ENCODE data around the gene GALNT14.

GALNT14 gene

DNA sequence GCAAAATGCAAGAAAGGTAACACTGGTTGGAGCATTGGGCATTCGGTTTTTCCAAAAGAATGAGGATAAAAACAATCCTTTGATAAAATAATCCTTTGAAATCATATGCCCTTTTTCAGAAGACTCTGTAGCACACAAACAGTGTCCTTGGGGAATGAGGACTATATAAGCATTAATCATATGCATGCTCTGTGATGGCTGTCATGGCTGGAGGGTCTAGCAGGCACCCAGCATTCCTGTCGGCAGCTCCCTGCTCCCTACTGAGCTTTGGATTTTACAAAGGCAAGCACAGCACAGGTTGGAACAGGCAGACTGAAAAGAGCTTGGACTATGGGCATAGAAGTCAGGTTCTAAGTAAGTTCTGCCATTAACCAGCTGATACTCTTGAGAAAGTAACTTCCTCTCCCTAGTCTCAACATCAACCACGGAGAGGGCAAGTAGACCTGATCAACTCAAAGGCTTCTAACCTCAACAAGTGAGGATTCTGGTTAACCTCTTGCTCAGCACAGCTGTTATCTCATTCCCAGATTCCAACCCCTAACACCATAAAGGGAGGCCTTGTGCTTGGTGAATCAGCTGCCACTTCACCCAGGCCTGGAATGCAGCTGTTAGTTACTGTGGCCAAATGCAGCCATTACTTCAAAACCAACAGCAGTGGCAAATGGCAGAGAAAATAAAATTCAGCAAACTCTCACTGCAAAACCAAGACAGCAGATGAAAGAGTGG, 29.5 kb downstream of the GALNT14 start:
- H3K9ac ChIP-seq (ENCODE audit: low read depth, low read length) = no peak overlapping the region
- H3K9me3 ChIP-seq (ENCODE audit: control insufficient read depth, insufficient read depth, low read length) = no peaks in the 10 kb centered on the region
- no peaks in the 10 kb centered on the region for H3K36me3 ChIP-seq (ENCODE audit: control insufficient read depth, insufficient read depth, low read length)
- H3K4me1 ChIP-seq (ENCODE audit: control insufficient read depth, insufficient read depth, low read length) = no peaks in the 10 kb centered on the region
- H3K27me3 ChIP-seq (ENCODE audit: control insufficient read depth, insufficient read depth, low read length) = no peaks in the 10 kb centered on the region
- H3K4me3 ChIP-seq (ENCODE audit: low read depth, low read length) = no peak overlapping the region

DNA sequence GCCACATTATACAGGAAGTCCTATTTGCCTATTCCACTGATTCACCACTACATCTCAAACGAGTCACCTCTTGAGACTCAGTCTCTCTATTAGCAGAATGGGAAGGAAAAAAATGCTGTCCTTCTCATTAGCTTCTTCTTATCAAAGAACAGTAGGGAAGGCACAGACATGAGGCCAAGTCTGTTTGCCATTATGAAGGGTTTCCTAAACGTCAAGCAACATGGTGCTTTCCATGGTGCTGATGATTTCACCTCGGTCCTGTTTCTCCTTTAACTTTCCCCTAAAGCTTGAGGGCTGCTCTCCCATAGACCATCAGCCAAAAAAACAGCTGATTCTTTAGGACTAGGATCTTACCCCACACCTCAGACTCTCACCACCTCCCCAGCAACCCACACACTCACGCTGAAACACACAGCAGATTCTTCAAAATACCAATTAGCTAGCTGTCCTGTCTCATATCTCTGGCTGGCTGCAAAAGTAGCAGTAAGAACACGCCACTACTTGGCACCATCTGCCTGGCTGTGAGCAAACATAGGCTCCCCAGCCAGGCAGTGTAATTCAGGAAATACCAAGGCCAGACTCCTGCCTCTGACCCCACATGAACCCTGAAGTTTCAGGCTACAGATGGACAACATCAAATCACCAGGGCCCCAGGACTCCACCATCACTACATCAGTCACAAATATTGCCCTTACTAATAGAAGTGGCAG, 30.5 kb downstream of the GALNT14 start:
- Histone ChIP-seq H3K27me3 (ENCODE audit: control insufficient read depth, insufficient read depth, low read length) (no peaks in the 10 kb centered on the region), H3K9ac (ENCODE audit: low read depth, low read length) (no peak overlapping the region), H3K4me3 (ENCODE audit: low read depth, low read length) (no peak overlapping the region), H3K9me3 (ENCODE audit: control insufficient read depth, insufficient read depth, low read length) (no peaks in the 10 kb centered on the region), H3K36me3 (ENCODE audit: control insufficient read depth, insufficient read depth, low read length) (no peaks in the 10 kb centered on the region), H3K4me1 (ENCODE audit: control insufficient read depth, insufficient read depth, low read length) (no peaks in the 10 kb centered on the region)

DNA sequence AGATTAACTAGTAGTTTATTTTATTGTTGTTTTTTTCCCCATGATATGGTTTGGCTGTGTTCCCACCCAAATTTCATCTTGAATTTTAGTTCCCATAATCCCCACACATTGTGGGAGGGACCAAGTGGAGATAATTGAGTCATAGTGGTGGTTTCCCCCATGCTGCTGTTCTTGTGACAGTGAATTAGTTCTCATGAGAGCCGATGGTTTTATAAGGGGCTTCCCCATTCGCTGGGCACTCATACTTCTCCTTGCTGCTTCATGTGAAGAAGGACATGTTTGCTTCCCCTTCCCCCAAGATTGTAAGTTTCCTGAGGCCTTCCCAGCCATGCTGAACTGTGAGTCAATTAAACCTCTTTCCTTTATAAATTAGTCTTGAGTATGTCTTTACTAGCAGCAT, 36.5 kb downstream of the GALNT14 start:
- H3K9me3 ChIP-seq (ENCODE audit: control insufficient read depth, insufficient read depth, low read length) = no peaks in the 10 kb centered on the region
- no peak overlapping the region for H3K4me3 ChIP-seq (ENCODE audit: low read depth, low read length)
- H3K9ac ChIP-seq (ENCODE audit: low read depth, low read length) = no peak overlapping the region
- no peaks in the 10 kb centered on the region for H3K36me3 ChIP-seq (ENCODE audit: control insufficient read depth, insufficient read depth, low read length)
- H3K4me1 ChIP-seq (ENCODE audit: control insufficient read depth, insufficient read depth, low read length) = no peaks in the 10 kb centered on the region
- H3K27me3 ChIP-seq (ENCODE audit: control insufficient read depth, insufficient read depth, low read length) = no peaks in the 10 kb centered on the region

DNA sequence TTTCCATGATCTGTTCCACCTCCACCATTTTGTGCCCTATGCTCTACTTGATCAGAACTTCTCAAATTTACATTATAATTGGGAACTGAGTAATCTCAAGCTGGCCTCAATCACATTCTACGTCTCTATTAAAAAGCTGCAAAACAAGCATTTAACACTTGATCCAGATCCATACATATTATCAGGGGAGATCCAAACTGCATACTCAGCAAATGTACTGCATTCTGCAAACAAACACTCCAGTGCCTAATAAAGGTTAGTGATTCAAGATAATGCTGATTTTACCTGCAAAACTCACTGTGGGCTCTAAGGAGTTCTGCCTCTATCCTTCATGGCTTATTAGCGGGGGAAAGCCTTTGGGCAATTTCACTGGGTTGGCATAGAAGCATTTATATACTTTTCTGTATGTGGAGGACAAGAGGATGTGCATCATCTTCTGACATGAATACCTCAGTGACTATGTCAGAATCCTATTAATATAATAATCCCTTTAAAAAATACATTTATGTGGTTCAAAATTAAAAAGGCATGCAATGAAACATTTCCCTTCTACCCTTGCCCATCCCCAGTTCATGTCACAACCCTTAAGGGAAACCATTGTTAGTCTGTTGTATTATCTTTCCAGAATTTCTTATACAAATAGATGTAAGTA, 40.2 kb downstream of the GALNT14 start:
- no peaks in the 10 kb centered on the region for H3K27me3 ChIP-seq (ENCODE audit: control insufficient read depth, insufficient read depth, low read length)
- H3K36me3 ChIP-seq (ENCODE audit: control insufficient read depth, insufficient read depth, low read length) = no peaks in the 10 kb centered on the region

DNA sequence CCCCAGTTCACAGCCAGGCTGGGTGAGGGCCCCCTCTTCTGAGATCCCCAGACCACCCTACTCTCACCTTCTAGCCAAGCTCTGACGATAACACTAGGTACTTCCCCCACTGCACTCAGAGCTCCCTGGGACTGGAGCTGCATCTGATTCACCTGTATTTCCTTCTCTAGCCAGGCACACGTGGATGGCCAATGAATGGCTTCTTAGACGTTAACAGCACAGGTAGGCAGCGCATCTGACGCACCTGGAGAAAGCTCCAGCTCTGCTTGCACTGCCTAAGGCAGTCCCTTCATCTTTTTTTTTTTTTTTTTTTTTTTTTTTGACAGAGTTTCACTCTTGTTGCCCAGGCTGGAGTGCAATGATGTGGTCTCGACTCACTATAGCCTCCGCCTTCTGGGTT, 48.1 kb downstream of the GALNT14 start:
- no peaks in the 10 kb centered on the region for H3K4me1 ChIP-seq (ENCODE audit: control insufficient read depth, insufficient read depth, low read length)
- no peaks in the 10 kb centered on the region for H3K36me3 ChIP-seq (ENCODE audit: control insufficient read depth, insufficient read depth, low read length)
- H3K27me3 ChIP-seq (ENCODE audit: control insufficient read depth, insufficient read depth, low read length) = no peaks in the 10 kb centered on the region
- no peak overlapping the region for H3K4me3 ChIP-seq (ENCODE audit: low read depth, low read length)
- no peaks in the 10 kb centered on the region for H3K9me3 ChIP-seq (ENCODE audit: control insufficient read depth, insufficient read depth, low read length)
- no peak overlapping the region for H3K9ac ChIP-seq (ENCODE audit: low read depth, low read length)

More for the DNA sequence above, 40.2 kb downstream of the GALNT14 start:
- Histone ChIP-seq H3K9me3 (ENCODE audit: control insufficient read depth, insufficient read depth, low read length) (no peaks in the 10 kb centered on the region), H3K4me3 (ENCODE audit: low read depth, low read length) (no peak overlapping the region), H3K9ac (ENCODE audit: low read depth, low read length) (no peak overlapping the region), H3K4me1 (ENCODE audit: control insufficient read depth, insufficient read depth, low read length) (no peaks in the 10 kb centered on the region)

DNA sequence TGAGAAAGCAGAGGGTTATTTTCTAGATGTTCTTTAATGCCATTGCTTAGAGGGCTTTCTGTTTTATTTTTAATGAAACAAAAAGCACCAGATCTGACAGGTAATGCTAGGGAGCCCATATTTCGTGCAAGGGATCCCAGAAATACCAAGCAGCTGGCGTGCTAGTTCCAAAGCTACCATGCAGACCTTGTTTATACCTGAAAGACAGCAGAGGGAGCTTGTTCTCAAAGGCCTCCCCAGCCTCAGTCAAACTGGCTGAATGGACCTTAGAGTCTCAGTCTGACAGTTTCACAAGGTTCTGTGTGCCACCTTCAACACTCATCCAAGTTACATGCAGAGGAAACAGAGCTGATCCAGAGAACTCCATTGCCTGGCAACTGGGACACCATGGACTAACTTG, 48.6 kb downstream of the GALNT14 start:
- no peak overlapping the region for H3K4me3 ChIP-seq (ENCODE audit: low read depth, low read length)
- no peaks in the 10 kb centered on the region for H3K4me1 ChIP-seq (ENCODE audit: control insufficient read depth, insufficient read depth, low read length)
- H3K36me3 ChIP-seq (ENCODE audit: control insufficient read depth, insufficient read depth, low read length) = no peaks in the 10 kb centered on the region

DNA sequence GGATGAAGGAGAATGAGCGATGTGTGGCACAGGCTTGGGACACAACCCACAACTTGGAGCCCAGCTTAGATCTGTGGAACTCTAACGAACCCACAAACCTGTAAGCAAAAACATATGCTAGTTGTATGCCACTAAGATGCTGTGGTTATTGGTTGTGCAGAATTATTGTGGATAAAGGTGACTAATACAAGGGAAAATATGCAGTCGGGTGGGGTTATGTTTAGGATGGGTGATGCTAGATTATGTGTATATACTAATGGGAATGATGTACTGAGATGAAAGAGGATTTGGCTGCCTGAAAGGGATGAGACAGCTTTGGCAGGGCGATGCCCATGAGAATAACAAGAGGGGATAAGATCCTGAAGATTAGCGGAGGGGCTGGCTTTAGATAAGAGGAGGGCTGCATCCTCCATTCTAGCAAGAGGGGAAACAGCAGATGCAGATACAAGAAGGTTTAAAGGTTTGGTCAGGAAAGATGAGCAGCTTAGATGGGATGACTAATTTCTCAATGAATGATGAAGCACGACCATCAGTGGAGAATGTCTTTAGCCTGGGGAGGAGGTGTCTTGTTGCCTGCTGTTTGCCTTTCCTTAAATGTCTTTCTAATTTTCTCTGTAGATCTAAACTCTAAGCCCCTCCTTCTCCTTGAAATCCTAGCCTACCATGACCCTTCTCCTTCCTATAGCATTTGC, 49.6 kb downstream of the GALNT14 start:
- Histone ChIP-seq H3K36me3 (ENCODE audit: control insufficient read depth, insufficient read depth, low read length) (no peaks in the 10 kb centered on the region), H3K9me3 (ENCODE audit: control insufficient read depth, insufficient read depth, low read length) (no peaks in the 10 kb centered on the region), H3K9ac (ENCODE audit: low read depth, low read length) (no peak overlapping the region)

More for the DNA sequence above, 48.6 kb downstream of the GALNT14 start:
- no peak overlapping the region for H3K9ac ChIP-seq (ENCODE audit: low read depth, low read length)
- H3K27me3 ChIP-seq (ENCODE audit: control insufficient read depth, insufficient read depth, low read length) = no peaks in the 10 kb centered on the region
- no peaks in the 10 kb centered on the region for H3K9me3 ChIP-seq (ENCODE audit: control insufficient read depth, insufficient read depth, low read length)

DNA sequence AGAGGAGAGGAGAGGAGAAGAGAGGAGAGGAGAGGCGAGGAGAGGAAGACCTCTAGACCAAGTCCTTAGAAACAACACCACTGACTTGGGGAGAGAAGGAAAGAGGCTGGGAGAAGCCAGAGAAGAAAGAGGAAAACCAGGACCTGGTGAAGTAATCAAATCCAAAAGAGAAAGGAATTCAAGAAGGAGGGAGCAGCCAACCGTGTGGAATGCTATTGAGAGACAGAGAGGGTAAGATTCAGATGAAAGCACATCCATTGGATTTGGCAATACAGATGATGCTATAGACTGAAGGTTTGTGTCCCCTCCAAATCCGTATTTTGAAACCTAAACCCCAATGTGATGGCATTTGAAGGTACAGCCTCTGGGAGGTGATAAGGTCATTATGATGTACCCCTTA, 50.7 kb downstream of the GALNT14 start:
- Histone ChIP-seq H3K4me1 (ENCODE audit: control insufficient read depth, insufficient read depth, low read length) (no peaks in the 10 kb centered on the region), H3K36me3 (ENCODE audit: control insufficient read depth, insufficient read depth, low read length) (no peaks in the 10 kb centered on the region), H3K9me3 (ENCODE audit: control insufficient read depth, insufficient read depth, low read length) (no peaks in the 10 kb centered on the region), H3K27me3 (ENCODE audit: control insufficient read depth, insufficient read depth, low read length) (no peaks in the 10 kb centered on the region), H3K9ac (ENCODE audit: low read depth, low read length) (no peak overlapping the region), H3K4me3 (ENCODE audit: low read depth, low read length) (no peak overlapping the region)

More for the DNA sequence above, 49.6 kb downstream of the GALNT14 start:
- no peaks in the 10 kb centered on the region for H3K4me1 ChIP-seq (ENCODE audit: control insufficient read depth, insufficient read depth, low read length)
- H3K4me3 ChIP-seq (ENCODE audit: low read depth, low read length) = no peak overlapping the region
- H3K27me3 ChIP-seq (ENCODE audit: control insufficient read depth, insufficient read depth, low read length) = no peaks in the 10 kb centered on the region

DNA sequence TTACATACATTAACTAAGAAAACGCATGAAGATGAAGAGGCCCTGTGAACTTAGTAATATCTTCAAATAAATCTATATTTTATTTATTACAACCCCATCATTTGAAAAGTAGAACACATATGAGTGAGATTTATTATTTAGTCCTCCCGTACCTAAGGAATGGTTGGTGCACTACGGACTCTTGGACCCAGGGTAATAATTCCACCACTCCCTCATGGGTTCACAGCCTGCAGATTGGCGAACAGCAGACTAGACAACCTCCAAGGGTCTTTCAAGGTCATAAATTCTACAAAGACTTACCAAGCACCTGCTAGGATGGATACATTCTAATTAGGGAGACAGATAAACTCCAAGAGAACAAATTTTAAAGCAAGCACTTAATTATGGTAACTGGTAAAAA, 51.6 kb downstream of the GALNT14 start:
- H3K27me3 ChIP-seq (ENCODE audit: control insufficient read depth, insufficient read depth, low read length) = no peaks in the 10 kb centered on the region
- H3K4me3 ChIP-seq (ENCODE audit: low read depth, low read length) = no peak overlapping the region
- H3K9ac ChIP-seq (ENCODE audit: low read depth, low read length) = no peak overlapping the region
- H3K9me3 ChIP-seq (ENCODE audit: control insufficient read depth, insufficient read depth, low read length) = no peaks in the 10 kb centered on the region
- no peaks in the 10 kb centered on the region for H3K4me1 ChIP-seq (ENCODE audit: control insufficient read depth, insufficient read depth, low read length)
- H3K36me3 ChIP-seq (ENCODE audit: control insufficient read depth, insufficient read depth, low read length) = no peaks in the 10 kb centered on the region

DNA sequence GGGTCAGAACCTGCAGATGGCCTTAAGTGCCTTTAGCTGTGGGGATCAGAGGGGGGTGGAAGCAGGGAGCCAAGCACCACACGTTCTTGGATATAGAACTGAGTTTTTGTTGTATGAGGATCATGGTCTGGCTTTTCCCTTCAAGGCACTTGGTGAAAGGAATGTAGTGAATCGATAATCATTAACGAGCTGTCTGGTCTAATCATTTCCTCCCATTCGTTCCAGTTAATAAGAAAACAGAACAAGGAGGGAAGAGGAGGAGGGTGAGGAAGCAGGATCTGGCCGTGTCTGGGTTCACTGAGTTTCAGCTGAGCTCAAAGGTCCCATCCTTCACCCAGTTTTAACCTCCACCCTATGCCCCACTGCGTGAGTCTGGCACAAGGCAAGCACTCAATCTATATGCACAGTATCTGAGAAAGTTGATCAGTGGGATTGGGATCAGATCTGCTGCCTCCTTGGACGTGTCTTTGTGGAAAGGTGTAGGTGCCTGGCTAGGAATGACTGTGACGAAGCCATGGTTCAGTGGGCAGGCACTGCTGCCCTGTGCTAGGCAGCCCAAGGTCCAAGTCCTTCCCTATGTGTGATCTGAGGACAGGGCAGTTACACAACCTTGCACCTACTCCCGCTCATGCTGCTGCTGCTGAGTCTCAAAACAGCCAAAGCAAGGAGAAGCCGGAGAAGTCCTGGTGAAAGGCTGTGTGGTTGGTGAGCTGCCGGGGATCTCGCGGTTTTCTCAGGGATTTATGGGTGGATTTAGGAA, 54.8 kb downstream of the GALNT14 start:
- no peak overlapping the region for H3K9ac ChIP-seq (ENCODE audit: low read depth, low read length)
- no peaks in the 10 kb centered on the region for H3K4me1 ChIP-seq (ENCODE audit: control insufficient read depth, insufficient read depth, low read length)
- no peaks in the 10 kb centered on the region for H3K27me3 ChIP-seq (ENCODE audit: control insufficient read depth, insufficient read depth, low read length)
- no peak overlapping the region for H3K4me3 ChIP-seq (ENCODE audit: low read depth, low read length)
- H3K36me3 ChIP-seq (ENCODE audit: control insufficient read depth, insufficient read depth, low read length) = no peaks in the 10 kb centered on the region
- no peaks in the 10 kb centered on the region for H3K9me3 ChIP-seq (ENCODE audit: control insufficient read depth, insufficient read depth, low read length)

DNA sequence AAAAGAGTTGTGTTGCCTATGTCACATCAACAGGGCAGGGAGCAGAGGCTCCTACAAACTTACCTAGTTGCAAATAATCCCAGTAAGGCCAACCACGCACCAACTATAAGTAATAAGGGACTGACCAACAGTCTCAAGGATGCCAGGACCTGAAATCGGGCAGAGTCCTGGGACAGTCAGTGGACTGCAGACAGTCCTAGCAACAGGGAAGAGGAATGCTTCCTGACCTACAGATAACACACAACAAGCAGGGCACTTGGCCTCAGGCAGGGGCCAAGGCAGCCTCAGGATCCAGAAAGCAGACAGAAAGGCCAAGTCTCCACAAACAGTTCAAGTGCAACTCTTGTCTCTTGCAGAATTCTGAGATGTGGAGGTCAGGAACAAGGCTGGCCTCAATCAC, 56.2 kb downstream of the GALNT14 start:
- Histone ChIP-seq H3K27me3 (ENCODE audit: control insufficient read depth, insufficient read depth, low read length) (no peaks in the 10 kb centered on the region), H3K4me1 (ENCODE audit: control insufficient read depth, insufficient read depth, low read length) (no peaks in the 10 kb centered on the region), H3K36me3 (ENCODE audit: control insufficient read depth, insufficient read depth, low read length) (no peaks in the 10 kb centered on the region)

More for the DNA sequence above, 56.2 kb downstream of the GALNT14 start:
- Histone ChIP-seq H3K9ac (ENCODE audit: low read depth, low read length) (no peak overlapping the region), H3K9me3 (ENCODE audit: control insufficient read depth, insufficient read depth, low read length) (no peaks in the 10 kb centered on the region), H3K4me3 (ENCODE audit: low read depth, low read length) (no peak overlapping the region)

All from iPS-15b (cell line).